ENCODE measurements around the gene KRT1. TPM values are rescaled to one million over a fixed set of nuclear protein-coding genes. Genes with fewer than 3 reads are reported as not detected.

The KRT1 gene
- total RNA-seq, 2 experiments from 2014 or later = not detected

GRCh38 chr12:52673713-52674432, 6.3 kb downstream of the KRT1 start:
- Histone ChIP-seq H3K79me2 (ENCODE audit: insufficient read depth, low read depth, low read length) (no peaks in the 10 kb centered on the region), H3K9me2 (ENCODE audit: insufficient read depth, low read length) (no peaks in the 10 kb centered on the region), H2AFZ (ENCODE audit: low read length) (no peak overlapping the region), H3K4me3 (ENCODE audit: low read depth, low read length, poor library complexity, severe bottlenecking) (no peak overlapping the region), H3K27ac (ENCODE audit: low read depth, low read length, poor library complexity, severe bottlenecking) (no peak overlapping the region), H3K36me3 (ENCODE audit: insufficient read depth, low read length) (no peaks in the 10 kb centered on the region), H3K4me2 (ENCODE audit: low read length) (no peak overlapping the region), H4K20me1 (ENCODE audit: insufficient read depth, low read length) (no peaks in the 10 kb centered on the region), H3K4me1 (ENCODE audit: insufficient read depth, low read length, poor library complexity, severe bottlenecking) (no peaks in the 10 kb centered on the region), H3K9me3 (ENCODE audit: low read length) (no peaks in the 10 kb centered on the region)
- intact Hi-C loops (cut with micrococcal nuclease; ENCODE audit: unreplicated experiment) = no loop called here
- DNase-seq (ENCODE audit: low spot score) = no peak
- CTCF ChIA-PET (ENCODE audit: unreplicated experiment) = interaction anchor here (0.6 kb wide), 1 partner anchor 128 kb away, joined by 3 read pairs; no protein-coding TSS in a partner anchor
- TF ChIP-seq EZH2phosphoT487 (IDR thresholded peaks at IDR 0.05; ENCODE audit: borderline replicate concordance, low read depth, low read length) = no peak
- TF ChIP-seq CTCF (conservative IDR thresholded peaks at IDR 0.05; ENCODE audit: low read length) = no peak
- POLR2A ChIA-PET = interaction anchor here (0.6 kb wide), 1 partner anchor 13 kb away, joined by 3 read pairs; no protein-coding TSS in a partner anchor
- no TSS peak for BruUV-seq (replicated peaks)

- H3K4me2 ChIP-seq (ENCODE audit: low read length) = no peak overlapping the region
- H3K27ac ChIP-seq (ENCODE audit: low read depth, low read length, poor library complexity, severe bottlenecking) = no peak overlapping the region
- no peaks in the 10 kb centered on the region for H4K20me1 ChIP-seq (ENCODE audit: insufficient read depth, low read length)
- no peaks in the 10 kb centered on the region for H3K9me2 ChIP-seq (ENCODE audit: insufficient read depth, low read length)
- H2AFZ ChIP-seq (ENCODE audit: low read length) = no peak overlapping the region
- intact Hi-C loops (cut with micrococcal nuclease; ENCODE audit: unreplicated experiment) = no loop called here
- ChIA-PET POLR2A (interaction anchor here (0.6 kb wide), 1 partner anchor 12 kb away, joined by 3 read pairs; no protein-coding TSS in a partner anchor), CTCF (ENCODE audit: unreplicated experiment) (interaction anchor here (0.6 kb wide), 1 partner anchor 128 kb away, joined by 3 read pairs; no protein-coding TSS in a partner anchor)
- H3K4me1 ChIP-seq (ENCODE audit: insufficient read depth, low read length, poor library complexity, severe bottlenecking) = no peaks in the 10 kb centered on the region
- H3K79me2 ChIP-seq (ENCODE audit: insufficient read depth, low read depth, low read length) = no peaks in the 10 kb centered on the region
- H3K4me3 ChIP-seq (ENCODE audit: low read depth, low read length, poor library complexity, severe bottlenecking) = no peak overlapping the region
- no peak for DNase-seq (ENCODE audit: low spot score)
- H3K36me3 ChIP-seq (ENCODE audit: insufficient read depth, low read length) = no peaks in the 10 kb centered on the region
- no TSS peak for BruUV-seq (replicated peaks)
- H3K9me3 ChIP-seq (ENCODE audit: low read length) = no peaks in the 10 kb centered on the region
- no peak for TF ChIP-seq CTCF (conservative IDR thresholded peaks at IDR 0.05; ENCODE audit: low read length)
Observed at GRCh38 chr12:52673217-52673616, 7.0 kb downstream of the KRT1 start.

- ChIA-PET CTCF (ENCODE audit: unreplicated experiment) (no interaction called here), POLR2A (no interaction called here)
- intact Hi-C loops (cut with micrococcal nuclease; ENCODE audit: unreplicated experiment) = no loop called here
- Histone ChIP-seq H3K9me2 (ENCODE audit: insufficient read depth, low read length) (no peaks in the 10 kb centered on the region), H2AFZ (ENCODE audit: low read length) (no peak overlapping the region), H3K4me3 (ENCODE audit: low read depth, low read length, poor library complexity, severe bottlenecking) (no peak overlapping the region), H3K4me2 (ENCODE audit: low read length) (no peak overlapping the region), H3K9me3 (ENCODE audit: low read length) (no peaks in the 10 kb centered on the region), H3K79me2 (ENCODE audit: insufficient read depth, low read depth, low read length) (no peaks in the 10 kb centered on the region), H3K36me3 (ENCODE audit: insufficient read depth, low read length) (no peaks in the 10 kb centered on the region), H4K20me1 (ENCODE audit: insufficient read depth, low read length) (no peaks in the 10 kb centered on the region), H3K4me1 (ENCODE audit: insufficient read depth, low read length, poor library complexity, severe bottlenecking) (no peaks in the 10 kb centered on the region), H3K27ac (ENCODE audit: low read depth, low read length, poor library complexity, severe bottlenecking) (no peak overlapping the region)
- TF ChIP-seq EZH2phosphoT487 (IDR thresholded peaks at IDR 0.05; ENCODE audit: borderline replicate concordance, low read depth, low read length) (no peak), CTCF (conservative IDR thresholded peaks at IDR 0.05; ENCODE audit: low read length) (no peak)
- BruUV-seq (replicated peaks) = no TSS peak
- DNase-seq (ENCODE audit: low spot score) = no peak
Observed at GRCh38 chr12:52672321-52672933, 7.8 kb downstream of the KRT1 start.

Data from OCI-LY7 (cell line).